Calu3 (cell line): ENCODE measurements around the gene CAMK2N1. TPM values are rescaled to one million over a fixed set of nuclear protein-coding genes. Genes with fewer than 3 reads are reported as not detected.

ENCODE experiments used
- BruUV-seq: library from RNA; stranded (reverse); fragments of 400-500 nt; replicated peaks from 2 replicates; lab custom pipeline; 2021; lab: Mats Ljungman, UMichigan
- CTCF ChIA-PET: fragments of 300-600 bp; sonication (Branson Sonifier 250); formaldehyde crosslinking; loops from one replicate; lab custom pipeline; 2022; ENCODE audit warnings: antibody characterized with exemption; lab: Charles Lee
- DNase-seq: peaks from one replicate; pipeline ENCODE4 v3.0.0; 2022
- H3K27ac Mint-ChIP-seq: one replicate; pipeline ENCODE4 v1.8.0; 2022; ENCODE audit warnings: mixed read lengths; ENCODE audit not compliant: unreplicated experiment
- H3K27me3 Mint-ChIP-seq: one replicate; pipeline ENCODE4 v1.8.0; 2022; ENCODE audit warnings: mixed read lengths; ENCODE audit not compliant: unreplicated experiment
- H3K36me3 Mint-ChIP-seq: one replicate; pipeline ENCODE4 v1.8.0; 2022; ENCODE audit warnings: mild to moderate bottlenecking, moderate library complexity, mixed read lengths; ENCODE audit not compliant: insufficient read depth, unreplicated experiment
- H3K4me1 Mint-ChIP-seq: one replicate; pipeline ENCODE4 v1.8.0; 2022; ENCODE audit warnings: mild to moderate bottlenecking, low read depth, mixed read lengths; ENCODE audit not compliant: unreplicated experiment
- H3K4me3 Mint-ChIP-seq: one replicate; pipeline ENCODE4 v1.8.0; 2022; ENCODE audit warnings: mild to moderate bottlenecking, low read depth, moderate library complexity, mixed read lengths; ENCODE audit not compliant: unreplicated experiment
- H3K9me3 Mint-ChIP-seq: one replicate; pipeline ENCODE4 v1.8.0; 2022; ENCODE audit warnings: low read depth, mixed read lengths; ENCODE audit not compliant: unreplicated experiment
- intact Hi-C: fragments of 100-400 bp; cut with micrococcal nuclease; formaldehyde crosslinking; loops from one replicate; pipeline ENCODE4 v1.10.0; 2022; ENCODE audit not compliant: unreplicated experiment
- total RNA-seq: library from RNA; stranded (reverse); gene quantifications from 2 replicates; pipeline ENCODE4 v1.2.3, GENCODE V29; 2022
- TF ChIP-seq, protein P1 (sequence below): fragments of 200-600 bp; IDR thresholded peaks from one replicate; pipeline ENCODE4 v1.8.0; 2022; ENCODE audit warnings: antibody characterized with exemption; ENCODE audit not compliant: unreplicated experiment

CAMK2N1 gene
- total RNA-seq, 1 experiment from 2014 or later, result 56.0 TPM

- DNase-seq, result no peak
- BruUV-seq, result no TSS peak
- Mint-ChIP-seq H3K27ac (no peak overlapping the region), H3K4me3 (no peak overlapping the region), H3K4me1 (peaks cover 16% of the 10 kb centered on the region), H3K36me3 (no peaks in the 10 kb centered on the region), H3K27me3 (peaks cover 13% of the 10 kb centered on the region), H3K9me3 (no peaks in the 10 kb centered on the region)
- intact Hi-C loops, result no loop called here
- CTCF ChIA-PET, result interaction anchor here (0.7 kb wide), 1 partner anchor 19 kb away, joined by 3 read pairs; no protein-coding TSS in a partner anchor
- TF ChIP-seq, protein P1, sequence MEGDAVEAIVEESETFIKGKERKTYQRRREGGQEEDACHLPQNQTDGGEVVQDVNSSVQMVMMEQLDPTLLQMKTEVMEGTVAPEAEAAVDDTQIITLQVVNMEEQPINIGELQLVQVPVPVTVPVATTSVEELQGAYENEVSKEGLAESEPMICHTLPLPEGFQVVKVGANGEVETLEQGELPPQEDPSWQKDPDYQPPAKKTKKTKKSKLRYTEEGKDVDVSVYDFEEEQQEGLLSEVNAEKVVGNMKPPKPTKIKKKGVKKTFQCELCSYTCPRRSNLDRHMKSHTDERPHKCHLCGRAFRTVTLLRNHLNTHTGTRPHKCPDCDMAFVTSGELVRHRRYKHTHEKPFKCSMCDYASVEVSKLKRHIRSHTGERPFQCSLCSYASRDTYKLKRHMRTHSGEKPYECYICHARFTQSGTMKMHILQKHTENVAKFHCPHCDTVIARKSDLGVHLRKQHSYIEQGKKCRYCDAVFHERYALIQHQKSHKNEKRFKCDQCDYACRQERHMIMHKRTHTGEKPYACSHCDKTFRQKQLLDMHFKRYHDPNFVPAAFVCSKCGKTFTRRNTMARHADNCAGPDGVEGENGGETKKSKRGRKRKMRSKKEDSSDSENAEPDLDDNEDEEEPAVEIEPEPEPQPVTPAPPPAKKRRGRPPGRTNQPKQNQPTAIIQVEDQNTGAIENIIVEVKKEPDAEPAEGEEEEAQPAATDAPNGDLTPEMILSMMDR, result no peak
Measured at GRCh38 chr1:20466273-20466672, 19.7 kb downstream of the CAMK2N1 start.

DNA sequence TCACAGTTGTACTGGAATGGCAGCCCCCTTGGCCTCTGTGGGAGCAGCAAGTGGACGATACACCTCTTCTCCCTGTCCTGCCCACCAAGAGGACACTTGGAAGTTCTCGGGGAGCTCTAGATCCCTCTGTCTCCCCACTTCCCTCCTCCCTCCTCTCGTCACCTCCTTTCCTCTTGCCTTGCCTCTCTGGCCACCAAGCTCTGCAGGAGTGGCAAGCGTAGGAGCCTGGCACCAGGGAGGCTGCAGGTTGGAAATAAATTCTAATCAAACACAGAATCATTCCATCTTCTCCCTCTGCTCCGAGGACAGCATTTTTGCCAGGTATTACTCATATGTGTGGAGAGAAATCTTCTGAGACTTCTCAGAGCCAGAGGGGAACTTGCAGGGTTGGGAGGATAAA lies 20.8 kb downstream of the CAMK2N1 start:
- H3K9me3 Mint-ChIP-seq, result no peaks in the 10 kb centered on the region
- no peaks in the 10 kb centered on the region for H3K36me3 Mint-ChIP-seq
- no peak for DNase-seq
- no peak overlapping the region for H3K4me3 Mint-ChIP-seq
- TF ChIP-seq, protein P1, result no peak
- no peak overlapping the region for H3K27ac Mint-ChIP-seq
- CTCF ChIA-PET, result interaction anchor here (1.1 kb wide), 1 partner anchor 25 kb away, joined by 3 read pairs; no protein-coding TSS in a partner anchor
- intact Hi-C loops, result no loop called here
- BruUV-seq, result no TSS peak
- peaks cover 21% of the 10 kb centered on the region for H3K27me3 Mint-ChIP-seq
- peaks cover 10% of the 10 kb centered on the region for H3K4me1 Mint-ChIP-seq

GRCh38 chr1:20463502-20463901 lies 22.5 kb downstream of the CAMK2N1 start:
- no TSS peak for BruUV-seq

DNA sequence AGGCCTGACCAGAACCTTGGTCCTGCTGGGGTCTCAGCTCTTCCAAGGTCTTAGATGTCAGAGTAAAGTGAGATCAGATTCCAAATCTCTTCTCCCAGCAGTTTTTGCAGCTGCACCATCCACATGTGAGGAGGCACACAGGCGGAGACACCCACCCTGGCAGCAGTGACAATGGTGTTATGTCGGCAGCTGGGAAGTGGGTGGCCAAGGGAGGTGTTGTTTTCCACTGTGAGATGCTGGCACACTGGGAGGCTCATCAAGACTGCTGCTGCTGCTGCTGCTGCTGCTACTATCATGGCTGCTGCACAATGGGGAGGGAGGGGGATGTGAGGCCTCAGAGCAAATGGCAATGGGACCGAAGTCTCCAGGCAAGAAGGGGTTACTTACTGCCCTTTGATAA lies 23.6 kb downstream of the CAMK2N1 start:
- no TSS peak for BruUV-seq
- intact Hi-C loops, result no loop called here
- CTCF ChIA-PET, result no interaction called here
- H3K4me1 Mint-ChIP-seq, result no peaks in the 10 kb centered on the region
- H3K27me3 Mint-ChIP-seq, result peaks cover 39% of the 10 kb centered on the region
- TF ChIP-seq, protein P1, result no peak
- peaks cover 3% of the 10 kb centered on the region for H3K9me3 Mint-ChIP-seq
- H3K36me3 Mint-ChIP-seq, result no peaks in the 10 kb centered on the region
- no peak overlapping the region for H3K27ac Mint-ChIP-seq
- DNase-seq, result no peak
- H3K4me3 Mint-ChIP-seq, result no peak overlapping the region

More at GRCh38 chr1:20463502-20463901, 22.5 kb downstream of the CAMK2N1 start:
- Mint-ChIP-seq H3K9me3 (peaks cover 3% of the 10 kb centered on the region), H3K27me3 (peaks cover 38% of the 10 kb centered on the region), H3K4me3 (no peak overlapping the region), H3K27ac (no peak overlapping the region), H3K36me3 (no peaks in the 10 kb centered on the region), H3K4me1 (no peaks in the 10 kb centered on the region)
- TF ChIP-seq, protein P1, result no peak
- no peak for DNase-seq
- intact Hi-C loops, result no loop called here
- CTCF ChIA-PET, result interaction anchor here (0.6 kb wide), 1 partner anchor 101 kb away, joined by 3 read pairs; no protein-coding TSS in a partner anchor
